ENCODE data around the gene CDC20.
A peak's percentile ranks its signal among the peaks of the same experiment; 100 is the strongest.

The CDC20 gene

GRCh38 chr1:43329995-43330751 is 28.6 kb upstream of the CDC20 start:
- peak; percentile 53 for DNase-seq (ENCODE audit: low read depth, low spot score)

GRCh38 chr1:43331688-43332087 is 27.1 kb upstream of the CDC20 start:
- no peak for DNase-seq (ENCODE audit: low read depth, low spot score)

- DNase-seq (ENCODE audit: low read depth, low spot score), result no peak
Observed at GRCh38 chr1:43334453-43335205, 24.2 kb upstream of the CDC20 start.

- no peak for DNase-seq (ENCODE audit: low read depth, low spot score)
Observed at GRCh38 chr1:43337588-43337987, 21.2 kb upstream of the CDC20 start, which contains the start of gene MPL. Gene MPL, plus strand, starts transcription at chr1:43337818. Its CDS starts 31 bp downstream, at chr1:43337849.

- no peak for DNase-seq (ENCODE audit: low read depth, low spot score)
Observed at GRCh38 chr1:43338001-43338400, 20.8 kb upstream of the CDC20 start.

- DNase-seq (ENCODE audit: low read depth, low spot score), result no peak
Observed at GRCh38 chr1:43339584-43340232, 19.1 kb upstream of the CDC20 start.

- no peak for DNase-seq (ENCODE audit: low read depth, low spot score)
Observed at GRCh38 chr1:43340559-43340958, 18.2 kb upstream of the CDC20 start.

GRCh38 chr1:43344267-43344850 is 14.4 kb upstream of the CDC20 start:
- no peak for DNase-seq (ENCODE audit: low read depth, low spot score)

- no peak for DNase-seq (ENCODE audit: low read depth, low spot score)
Observed at GRCh38 chr1:43345120-43345519, 13.7 kb upstream of the CDC20 start.

GRCh38 chr1:43346636-43347035 is 12.1 kb upstream of the CDC20 start:
- DNase-seq (ENCODE audit: low read depth, low spot score), result no peak

- DNase-seq (ENCODE audit: low read depth, low spot score), result no peak
Observed at GRCh38 chr1:43348343-43348808, 10.4 kb upstream of the CDC20 start.

- DNase-seq (ENCODE audit: low read depth, low spot score), result peak; percentile 81
Observed at GRCh38 chr1:43348809-43349593, 9.8 kb upstream of the CDC20 start.

- peak; percentile 81 for DNase-seq (ENCODE audit: low read depth, low spot score)
Observed at GRCh38 chr1:43349594-43350306, 9.0 kb upstream of the CDC20 start.

GRCh38 chr1:43350976-43351375 is 7.8 kb upstream of the CDC20 start:
- DNase-seq (ENCODE audit: low read depth, low spot score), result no peak

- no peak for DNase-seq (ENCODE audit: low read depth, low spot score)
Observed at GRCh38 chr1:43351421-43352350, 7.1 kb upstream of the CDC20 start.

GRCh38 chr1:43352351-43352705 is 6.5 kb upstream of the CDC20 start:
- DNase-seq (ENCODE audit: low read depth, low spot score), result no peak

- no peak for DNase-seq (ENCODE audit: low read depth, low spot score)
Observed at GRCh38 chr1:43352881-43353280, 5.9 kb upstream of the CDC20 start.

GRCh38 chr1:43354471-43354870 is 4.3 kb upstream of the CDC20 start:
- DNase-seq (ENCODE audit: low read depth, low spot score), result no peak

GRCh38 chr1:43354936-43355335 is 3.8 kb upstream of the CDC20 start:
- DNase-seq (ENCODE audit: low read depth, low spot score), result no peak

- DNase-seq (ENCODE audit: low read depth, low spot score), result no peak
Observed at GRCh38 chr1:43357251-43357650, 1.5 kb upstream of the CDC20 start.
